Astrocyte of the cerebellum (primary cell): ENCODE measurements around the gene AGT.
"Not testable (repeated sequence)": the region's sequence is repeated elsewhere in the genome, so short reads cannot be mapped to it uniquely, and the experiment has no call there.

Source experiments
- DNase-seq: peaks from one replicate; pipeline ENCODE4 v3.0.0-alpha.2; 2011; ENCODE audit warnings: low read depth
- H3K4me3 ChIP-seq: 2 replicates; pipeline ENCODE4 v1.5.1; 2011; ENCODE audit warnings: mild to moderate bottlenecking, low read depth, low read length, moderate library complexity
- CTCF ChIP-seq: IDR thresholded peaks from 2 replicates; pipeline ENCODE4 v1.5.1; 2012; ENCODE audit warnings: low read length, low read depth, moderate library complexity, mild to moderate bottlenecking; ENCODE audit errors: missing control alignments
- in situ Hi-C: cut with HindIII; loops from 2 replicates; pipeline ENCODE4 v1.10.0; 2017; ENCODE audit warnings: low sequenced_read_pairs

AGT gene

GRCh38 chr1:230677200-230677599 is 36.7 kb downstream of the AGT start:
- no peak for TF ChIP-seq CTCF
- in situ Hi-C loops: no loop called here
- no peak for DNase-seq
- H3K4me3 ChIP-seq: no peak overlapping the region

DNA sequence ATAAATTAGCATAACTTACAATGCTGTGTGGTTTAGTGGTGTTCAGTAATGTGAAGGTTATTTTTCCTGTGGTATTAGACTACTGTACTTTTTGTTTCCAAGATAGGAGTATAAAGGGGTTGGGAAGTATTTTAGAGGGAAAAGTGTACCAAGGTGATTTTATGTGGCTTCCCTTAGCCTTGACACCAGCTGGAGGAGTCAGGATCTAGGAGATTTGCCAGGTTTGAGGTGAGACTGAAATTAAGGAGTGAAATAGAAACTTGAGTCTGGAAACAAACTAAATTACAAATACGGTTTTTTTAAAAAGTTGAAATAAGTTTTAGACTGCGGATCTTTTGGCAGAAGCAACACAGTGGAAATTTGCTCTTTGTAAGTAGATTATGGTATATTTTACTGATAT is 39.3 kb downstream of the AGT start:
- peak; percentile 28 for DNase-seq
- no peak overlapping the region for H3K4me3 ChIP-seq
- in situ Hi-C loops: no loop called here
- no peak for TF ChIP-seq CTCF

DNA sequence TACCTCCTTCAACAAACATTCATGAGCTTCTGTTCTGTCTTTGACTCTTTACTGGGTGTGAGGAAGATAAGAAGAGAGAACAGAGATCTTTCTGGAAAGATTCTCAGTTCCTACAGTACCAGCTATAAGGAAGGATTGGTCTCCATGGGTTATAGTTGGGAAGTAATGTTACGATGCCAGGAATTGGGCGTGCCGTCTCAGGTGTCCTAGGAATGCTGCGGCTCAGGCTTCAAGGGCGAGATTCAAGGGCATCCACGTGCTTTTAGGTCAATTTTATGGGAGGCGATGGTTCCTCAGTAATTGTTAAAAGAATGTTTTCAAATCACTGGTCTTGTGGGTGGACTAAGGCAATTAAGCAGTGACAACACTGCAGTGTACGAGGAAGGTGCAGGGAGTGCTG is 44.4 kb downstream of the AGT start:
- H3K4me3 ChIP-seq: no peak overlapping the region
- in situ Hi-C loops: no loop called here
- no peak for TF ChIP-seq CTCF
- DNase-seq: no peak

DNA sequence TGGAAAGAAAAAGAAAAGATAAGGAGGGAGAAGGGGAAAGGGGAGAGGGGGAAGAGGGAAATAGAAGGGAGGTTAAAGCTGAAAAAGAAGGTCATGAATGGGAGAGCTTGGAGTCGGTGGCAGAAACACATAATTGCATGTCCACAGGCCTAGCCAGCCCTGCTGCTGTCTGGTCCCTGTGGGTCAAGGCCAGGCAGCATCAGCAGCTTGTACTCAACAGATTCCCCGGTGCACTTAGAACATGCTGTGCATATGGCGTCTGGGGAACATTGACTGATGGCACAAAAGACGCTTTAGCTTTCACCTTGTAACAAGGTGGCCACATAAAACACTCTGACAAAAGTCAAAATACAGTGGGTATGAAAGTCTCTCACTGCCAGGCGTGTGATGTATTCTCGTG is 45.7 kb downstream of the AGT start:
- H3K4me3 ChIP-seq: no peak overlapping the region
- in situ Hi-C loops: no loop called here
- no peak for TF ChIP-seq CTCF
- DNase-seq: no peak

- TF ChIP-seq CTCF: no peak
- in situ Hi-C loops: no loop called here
- no peak for DNase-seq
- H3K4me3 ChIP-seq: no peak overlapping the region
These were observed 51.9 kb downstream of the AGT start for GRCh38 chr1:230661976-230662375.

- in situ Hi-C loops: no loop called here
- TF ChIP-seq CTCF: no peak
- no peak for DNase-seq
- H3K4me3 ChIP-seq: no peak overlapping the region
These were observed 55.2 kb downstream of the AGT start for GRCh38 chr1:230658691-230659090.

DNA sequence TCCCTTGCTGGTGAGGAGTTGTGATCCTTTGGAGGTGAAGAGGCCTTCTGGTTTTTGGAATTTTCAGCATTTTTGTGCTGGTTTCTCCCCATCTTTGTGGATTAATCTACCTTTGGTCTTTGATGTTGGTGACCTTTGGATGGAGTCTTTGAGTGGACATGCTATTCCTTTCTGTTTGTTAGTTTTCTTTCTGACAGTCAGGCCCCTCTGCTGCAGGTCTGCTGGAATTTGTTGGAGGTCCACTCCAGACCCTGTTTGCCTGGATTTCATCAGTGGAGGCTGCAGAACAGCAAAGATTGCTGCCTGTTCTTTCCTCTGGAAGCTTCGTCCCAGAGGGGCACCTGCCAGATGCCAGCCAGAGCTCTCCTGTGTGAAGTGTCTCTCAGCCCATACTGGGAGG is 55.8 kb downstream of the AGT start:
- in situ Hi-C loops, H3K4me3 ChIP-seq, DNase-seq: not testable (repeated sequence)

GRCh38 chr1:230656719-230657118 is 57.2 kb downstream of the AGT start:
- in situ Hi-C loops, H3K4me3 ChIP-seq, DNase-seq: not testable (repeated sequence)
